Natural killer cell (primary cell): ENCODE measurements around the gene MYH14. TPM values are rescaled to one million over a fixed set of nuclear protein-coding genes. Genes with fewer than 3 reads are reported as not detected.
"Not testable (repeated sequence)": the region's sequence is repeated elsewhere in the genome, so short reads cannot be mapped to it uniquely, and the experiment has no call there.

Experiments used
- ATAC-seq, 3 donors: fragments of 150-1000 bp in 2 of 3; fragments of 200-7000 bp in 1 of 3; cut with Tn5 transposase; 1 replicate in 1 of 3; 2 replicates in 2 of 3; pipeline ENCODE4 v1.10.0; 2021; ENCODE audit warnings: mild to moderate bottlenecking in 2 of 3, moderate library complexity in 2 of 3
- DNase-seq, 2 donors: peaks; one replicate each; pipeline versions ENCODE4 v3.0.0 to v3.0.0-alpha.2; 2013 to 2021; ENCODE audit warnings: mixed read lengths in 1 of 2
- H3K27ac ChIP-seq: one replicate; pipeline ENCODE4 v1.5.1; 2013; ENCODE audit warnings: mild to moderate bottlenecking, low read length
- H3K27me3 ChIP-seq: one replicate; pipeline ENCODE4 v1.6.1; 2013; ENCODE audit warnings: low read length; ENCODE audit not compliant: control insufficient read depth, insufficient read depth
- H3K36me3 ChIP-seq: one replicate; pipeline ENCODE4 v1.6.1; 2013; ENCODE audit warnings: low read length; ENCODE audit not compliant: control insufficient read depth, insufficient read depth
- H3K4me1 ChIP-seq: one replicate; pipeline ENCODE4 v1.6.1; 2013; ENCODE audit warnings: low read length; ENCODE audit not compliant: control insufficient read depth, insufficient read depth
- H3K4me3 ChIP-seq: one replicate; pipeline ENCODE4 v1.5.1; 2013; ENCODE audit warnings: low read length
- H3K9me3 ChIP-seq: one replicate; pipeline ENCODE4 v1.6.1; 2013; ENCODE audit warnings: low read length; ENCODE audit not compliant: control insufficient read depth, insufficient read depth
- H3K27ac Mint-ChIP-seq, 2 donors: one replicate each; pipeline ENCODE4 v1.8.0; 2022; ENCODE audit warnings: mild to moderate bottlenecking in 2 of 2, mixed read lengths in 2 of 2, moderate library complexity in 1 of 2
- H3K27me3 Mint-ChIP-seq, 2 donors: one replicate each; pipeline ENCODE4 v1.8.0; 2022; ENCODE audit warnings: low read depth in 2 of 2, mixed read lengths in 2 of 2
- H3K36me3 Mint-ChIP-seq: one replicate; pipeline ENCODE4 v1.8.0; 2022; ENCODE audit warnings: mixed read lengths
- H3K4me1 Mint-ChIP-seq, 2 donors: one replicate each; pipeline ENCODE4 v1.8.0; 2022; ENCODE audit warnings: mixed read lengths in 2 of 2
- H3K4me3 Mint-ChIP-seq: one replicate; pipeline ENCODE4 v1.8.0; 2022; ENCODE audit warnings: mild to moderate bottlenecking, moderate library complexity, mixed read lengths
- H3K9me3 Mint-ChIP-seq, 2 donors: one replicate each; pipeline ENCODE4 v1.8.0; 2022; ENCODE audit warnings: mixed read lengths in 2 of 2
- WGBS: methylation state at CpG from one replicate; pipeline ENCODE4 v1.1.7; 2013; ENCODE audit warnings: missing lambda C conversion rate; ENCODE audit not compliant: insufficient coverage; 5-methylcytosine and 5-hydroxymethylcytosine counted together
- intact Hi-C: fragments of 100-400 bp; cut with micrococcal nuclease; formaldehyde crosslinking; loops from one replicate; pipeline ENCODE4 v1.14.2; 2022
- total RNA-seq, 4 donors: library from RNA; stranded (reverse); fragments of 120-200 nt in 1 of 4; gene quantifications; one replicate each; pipeline versions ENCODE4 v1.2.3 to v1.2.4, GENCODE V29; 2013 to 2022
- TF ChIP-seq, protein P1 (sequence below): fragments of 200-600 bp; IDR thresholded peaks from one replicate; pipeline ENCODE4 v1.8.0; 2022; ENCODE audit warnings: antibody characterized with exemption

MYH14 gene
- total RNA-seq, 3 donors from 2014 or later (not counting 1 experiment from before 2014, with no cell fraction given) = not detected

DNA sequence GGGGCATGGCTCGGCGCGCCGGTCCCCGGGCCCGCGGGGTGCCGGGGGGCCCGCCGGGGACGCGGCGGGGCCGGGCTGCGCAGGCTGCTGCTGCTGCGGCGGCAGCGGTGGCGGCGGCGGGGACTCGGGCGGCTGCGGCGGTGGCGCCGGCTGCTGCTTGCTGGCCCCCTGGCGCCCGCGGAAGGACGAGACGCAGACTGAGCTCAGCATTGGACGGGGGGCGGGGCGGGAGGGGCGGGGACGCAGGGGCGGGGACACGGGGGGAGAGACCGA lies 125.4 kb downstream of the MYH14 start:
- H3K4me1 ChIP-seq = peaks cover 69% of the 10 kb centered on the region
- peaks cover 22% of the 10 kb centered on the region for H3K36me3 Mint-ChIP-seq
- intact Hi-C loops = no loop called here
- peaks cover 44 to 68% of the 10 kb centered on the region in 2 donors for H3K27me3 Mint-ChIP-seq
- peaks cover 17% of the 10 kb centered on the region for H3K9me3 ChIP-seq
- TF ChIP-seq, protein P1, sequence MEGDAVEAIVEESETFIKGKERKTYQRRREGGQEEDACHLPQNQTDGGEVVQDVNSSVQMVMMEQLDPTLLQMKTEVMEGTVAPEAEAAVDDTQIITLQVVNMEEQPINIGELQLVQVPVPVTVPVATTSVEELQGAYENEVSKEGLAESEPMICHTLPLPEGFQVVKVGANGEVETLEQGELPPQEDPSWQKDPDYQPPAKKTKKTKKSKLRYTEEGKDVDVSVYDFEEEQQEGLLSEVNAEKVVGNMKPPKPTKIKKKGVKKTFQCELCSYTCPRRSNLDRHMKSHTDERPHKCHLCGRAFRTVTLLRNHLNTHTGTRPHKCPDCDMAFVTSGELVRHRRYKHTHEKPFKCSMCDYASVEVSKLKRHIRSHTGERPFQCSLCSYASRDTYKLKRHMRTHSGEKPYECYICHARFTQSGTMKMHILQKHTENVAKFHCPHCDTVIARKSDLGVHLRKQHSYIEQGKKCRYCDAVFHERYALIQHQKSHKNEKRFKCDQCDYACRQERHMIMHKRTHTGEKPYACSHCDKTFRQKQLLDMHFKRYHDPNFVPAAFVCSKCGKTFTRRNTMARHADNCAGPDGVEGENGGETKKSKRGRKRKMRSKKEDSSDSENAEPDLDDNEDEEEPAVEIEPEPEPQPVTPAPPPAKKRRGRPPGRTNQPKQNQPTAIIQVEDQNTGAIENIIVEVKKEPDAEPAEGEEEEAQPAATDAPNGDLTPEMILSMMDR = no peak
- WGBS = under 1% methylated on average over 40 of the region's 40 CpGs
- no peak for ATAC-seq
- peak overlapping the region; percentile 82 for H3K4me3 Mint-ChIP-seq
- H3K4me1 Mint-ChIP-seq = peaks cover 44 to 66% of the 10 kb centered on the region in 2 donors
- H3K27ac Mint-ChIP-seq = no peak overlapping the region
- no peak overlapping the region for H3K27ac ChIP-seq
- DNase-seq = peak in 1 of 2 donors; percentile 61
- H3K9me3 Mint-ChIP-seq = peaks cover 3 to 4% of the 10 kb centered on the region in 2 donors
- no peak overlapping the region for H3K4me3 ChIP-seq
- H3K27me3 ChIP-seq = peaks cover 55% of the 10 kb centered on the region
- H3K36me3 ChIP-seq = no peaks in the 10 kb centered on the region

DNA sequence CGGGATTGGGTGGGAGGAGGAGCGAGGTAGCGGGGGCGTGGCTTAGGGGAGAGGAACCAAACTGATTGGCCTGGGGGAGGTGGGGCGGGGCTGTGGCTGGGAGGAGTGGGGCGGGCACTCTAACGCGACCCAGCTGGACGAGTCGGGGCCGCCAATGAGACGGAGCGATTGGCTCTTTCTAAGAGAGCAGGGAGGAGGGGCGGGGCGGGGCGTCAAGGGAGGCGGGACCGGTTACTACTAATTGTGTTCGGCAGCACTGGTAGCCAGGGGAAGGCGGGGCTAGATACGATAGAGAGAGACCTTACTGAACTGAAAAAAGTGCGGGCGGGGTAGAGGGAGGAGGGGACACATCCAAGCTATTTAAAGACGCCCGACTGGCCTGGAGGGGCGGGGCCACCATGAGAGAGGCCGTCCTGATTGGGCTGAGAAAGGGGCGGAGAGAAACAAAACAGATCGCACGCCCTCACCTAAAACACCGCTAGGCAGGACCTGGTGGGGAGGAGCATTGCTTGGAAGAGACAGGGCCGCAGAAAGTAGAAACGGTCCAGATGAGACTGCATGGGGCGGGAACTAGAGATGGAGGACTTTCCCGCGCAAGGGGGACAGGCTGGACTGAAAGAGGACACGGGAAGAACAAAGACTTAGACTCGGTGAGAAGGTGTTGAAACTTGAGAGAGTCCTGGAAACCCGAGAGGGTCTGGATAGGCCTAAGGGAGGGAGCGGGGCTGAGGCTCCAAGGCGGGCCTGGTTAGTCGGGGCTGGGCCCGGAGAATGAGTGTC lies 125.9 kb downstream of the MYH14 start, which contains the start of gene KCNC3:
TSS of gene KCNC3 (minus strand) at position 232 of the 780 bp plus-strand sequence. CDS start 295 bp downstream, outside the sequence.
- H3K9me3 ChIP-seq = peaks cover 17% of the 10 kb centered on the region
- H3K27me3 Mint-ChIP-seq = peaks cover 44 to 64% of the 10 kb centered on the region in 2 donors
- intact Hi-C loops = no loop called here
- H3K27ac ChIP-seq = peak within 1 kb of the TSS; percentile 16
- H3K4me3 ChIP-seq = no peak within 1 kb of the TSS
- H3K27ac Mint-ChIP-seq = peak within 1 kb of the TSS; percentile 45 to 78
- 2% methylated on average over 43 of the region's 43 CpGs for WGBS
- TF ChIP-seq, protein P1 = no peak
- peaks cover 49 to 70% of the 10 kb centered on the region in 2 donors for H3K4me1 Mint-ChIP-seq
- ATAC-seq (peak; percentile 42 to 76 (median 56)), DNase-seq (peak in 1 of 2 donors; percentile 92)
- peaks cover 75% of the 10 kb centered on the region for H3K4me1 ChIP-seq
- peaks cover 22% of the 10 kb centered on the region for H3K36me3 Mint-ChIP-seq
- no peaks in the 10 kb centered on the region for H3K36me3 ChIP-seq
- peak within 1 kb of the TSS; percentile 82 for H3K4me3 Mint-ChIP-seq
- peaks cover 55% of the 10 kb centered on the region for H3K27me3 ChIP-seq
- peaks cover 3 to 4% of the 10 kb centered on the region in 2 donors for H3K9me3 Mint-ChIP-seq

DNA sequence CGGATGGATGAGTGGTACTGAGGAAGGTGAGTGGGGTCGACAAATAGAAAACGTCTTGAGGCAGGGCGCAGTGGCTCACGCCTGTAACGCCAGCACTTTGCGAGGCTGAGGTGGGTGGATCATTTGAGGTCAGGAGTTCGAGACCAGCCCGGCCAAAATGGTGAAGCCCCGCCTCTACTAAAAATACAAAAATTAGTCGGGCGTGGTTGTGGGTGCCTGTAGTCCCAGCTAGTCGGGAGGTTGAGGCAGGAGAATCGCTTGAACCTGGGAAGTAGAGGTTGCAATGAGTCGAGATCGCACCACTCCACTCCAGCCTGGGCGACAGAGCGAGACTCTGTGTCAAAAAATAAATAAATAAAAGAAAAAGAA lies 126.5 kb downstream of the MYH14 start:
- WGBS = 26% methylated on average over 18 of the region's 18 CpGs

DNA sequence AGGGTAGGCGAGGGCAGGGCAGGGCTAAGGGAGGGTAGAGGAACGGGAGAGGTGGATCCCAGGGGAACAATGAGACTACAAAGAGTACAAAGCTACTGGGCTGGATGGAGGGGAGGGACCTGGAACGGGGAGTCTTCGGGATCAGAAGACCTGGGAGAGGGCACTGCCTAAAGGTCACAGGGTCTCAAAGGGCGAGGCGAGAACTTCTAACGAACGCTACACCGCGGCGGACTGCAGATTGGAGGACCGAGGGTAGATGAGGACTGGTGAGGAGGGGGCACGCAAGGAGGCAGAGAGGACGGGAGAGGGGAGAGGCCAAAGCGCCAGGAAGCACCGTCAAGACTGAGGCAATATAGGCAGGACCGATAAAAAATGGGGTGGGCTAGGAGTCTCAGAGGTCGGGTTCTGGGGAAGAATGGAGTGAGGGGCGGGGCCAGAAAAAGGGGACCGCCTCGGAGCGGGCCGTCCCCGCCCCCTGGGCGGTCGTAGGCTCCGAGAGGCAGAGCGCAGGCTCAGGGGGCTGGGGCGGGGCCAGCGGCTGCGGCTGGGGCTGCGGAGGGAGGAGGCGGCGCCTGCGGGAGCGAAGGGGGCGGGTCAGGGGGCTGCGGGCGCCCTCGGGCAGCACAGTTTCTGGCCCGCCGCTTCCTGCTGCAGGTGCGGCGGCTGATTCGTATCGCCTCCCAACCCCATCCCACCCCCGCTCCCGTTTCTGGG lies 127.1 kb downstream of the MYH14 start:
- Histone ChIP-seq H3K9me3 (peaks cover 17% of the 10 kb centered on the region), H3K36me3 (no peaks in the 10 kb centered on the region), H3K4me1 (peaks cover 75% of the 10 kb centered on the region), H3K27ac (no peak overlapping the region), H3K27me3 (peaks cover 52% of the 10 kb centered on the region), H3K4me3 (peak overlapping the region; percentile 15)
- DNase-seq (peak; percentile 68 to 88), ATAC-seq (peak; percentile 65 to 67 (median 66))
- peaks cover 3 to 4% of the 10 kb centered on the region in 2 donors for H3K9me3 Mint-ChIP-seq
- peaks cover 49 to 71% of the 10 kb centered on the region in 2 donors for H3K4me1 Mint-ChIP-seq
- H3K4me3 Mint-ChIP-seq = peak overlapping the region; percentile 71
- peaks cover 51 to 60% of the 10 kb centered on the region in 2 donors for H3K27me3 Mint-ChIP-seq
- intact Hi-C loops = no loop called here
- WGBS = 3% methylated on average over 48 of the region's 48 CpGs
- TF ChIP-seq, protein P1 = no peak
- peak overlapping the region; percentile 45 to 67 for H3K27ac Mint-ChIP-seq
- H3K36me3 Mint-ChIP-seq = peaks cover 22% of the 10 kb centered on the region

More for the DNA sequence above, 126.5 kb downstream of the MYH14 start:
- intact Hi-C loops, ATAC-seq, H3K4me3 ChIP-seq, DNase-seq, H3K9me3 Mint-ChIP-seq, H3K36me3 ChIP-seq: not testable (repeated sequence)
- Mint-ChIP-seq H3K27me3 (peaks cover 45 to 59% of the 10 kb centered on the region in 2 donors), H3K4me3 (peak overlapping the region; percentile 82), H3K27ac (peak overlapping the region; percentile 45 to 78), H3K36me3 (peaks cover 22% of the 10 kb centered on the region), H3K4me1 (peaks cover 49 to 68% of the 10 kb centered on the region in 2 donors)
- Histone ChIP-seq H3K27me3 (peaks cover 55% of the 10 kb centered on the region), H3K4me1 (peaks cover 75% of the 10 kb centered on the region), H3K9me3 (peaks cover 17% of the 10 kb centered on the region), H3K27ac (peak overlapping the region; percentile 16)
